K562 (cell line): Measurements from ENCODE around the gene ANKRD13B. TPM values are rescaled to one million over a fixed set of nuclear protein-coding genes. Genes with fewer than 3 reads are reported as not detected.

Experiments used
- EP400 ChIP-seq: fragments of 450-650 bp; IDR thresholded peaks from 2 replicates; pipeline ENCODE4 v1.6.1; 2017; ENCODE audit warnings: antibody characterized with exemption, mild to moderate bottlenecking, moderate library complexity
- HDAC8 ChIP-seq: fragments of 450-650 bp; IDR thresholded peaks from 2 replicates; pipeline ENCODE4 v1.6.1; 2016; ENCODE audit warnings: mild to moderate bottlenecking, missing genetic modification characterization, moderate library complexity, missing compliant biosample characterization
- MAZ ChIP-seq, 2 experiments: fragments of 450-650 bp in 1 of 2; sonication (generic) in 1 of 2; formaldehyde crosslinking; IDR thresholded peaks in 1 of 2; conservative IDR thresholded peaks in 1 of 2; 2 replicates each; pipeline versions ENCODE4 v1.4.0 to v1.5.0; 2020; ENCODE audit warnings: mild to moderate bottlenecking in 1 of 2, missing genetic modification reagents in 1 of 2
- NBN ChIP-seq: fragments of 450-650 bp; IDR thresholded peaks from 2 replicates; pipeline ENCODE4 v1.6.1; 2016; ENCODE audit warnings: low read depth, mild to moderate bottlenecking
- PCBP1 ChIP-seq: fragments of 200-400 bp; formaldehyde crosslinking; IDR thresholded peaks from 2 replicates; pipeline ENCODE4 v1.6.1; 2018; ENCODE audit warnings: mild to moderate bottlenecking, low read depth, low read length; ENCODE audit not compliant: poor library complexity, severe bottlenecking
- RB1 ChIP-seq: fragments of 450-650 bp; IDR thresholded peaks from 2 replicates; pipeline ENCODE4 v1.6.1; 2017; ENCODE audit warnings: low read depth, mild to moderate bottlenecking
- RBFOX2 ChIP-seq: fragments of 200-400 bp; formaldehyde crosslinking; IDR thresholded peaks from 2 replicates; pipeline ENCODE4 v1.6.1; 2017; ENCODE audit warnings: low read depth, mild to moderate bottlenecking, low read length, moderate library complexity
- RCOR1 ChIP-seq, 2 experiments: IDR thresholded peaks; 2 replicates each; pipeline ENCODE4 v1.6.1; 2012; ENCODE audit warnings: low read depth in 2 of 2, low read length in 2 of 2, borderline replicate concordance in 1 of 2, improper control_type of control experiment in 1 of 2
- RFX5 ChIP-seq: IDR thresholded peaks from 2 replicates; pipeline ENCODE4 v1.6.1; 2011; ENCODE audit warnings: low read depth, mild to moderate bottlenecking, improper control_type of control experiment, low read length
- SAFB2 ChIP-seq: fragments of 200-400 bp; formaldehyde crosslinking; IDR thresholded peaks from 2 replicates; pipeline ENCODE4 v1.6.1; 2018; ENCODE audit warnings: borderline replicate concordance, low read length, low read depth, moderate library complexity; ENCODE audit not compliant: severe bottlenecking
- SNRNP70 ChIP-seq: fragments of 200-400 bp; formaldehyde crosslinking; optimal IDR thresholded peaks from 2 replicates; pipeline ENCODE3; 2017; ENCODE audit warnings: low read depth, low read length
- SP2 ChIP-seq: IDR thresholded peaks from 2 replicates; pipeline ENCODE4 v1.6.1; 2011; ENCODE audit warnings: mild to moderate bottlenecking, low read depth, low read length, moderate library complexity; ENCODE audit not compliant: poor library complexity, severe bottlenecking; ENCODE audit errors: extremely low read depth
- ZBTB17 ChIP-seq: fragments of 450-650 bp; formaldehyde crosslinking; IDR thresholded peaks from 2 replicates; pipeline ENCODE4 v1.4.0; 2020; ENCODE audit warnings: mild to moderate bottlenecking
- ZNF184 ChIP-seq: sonication (generic); formaldehyde crosslinking; IDR thresholded peaks from 2 replicates; pipeline ENCODE4 v1.5.0; 2020; ENCODE audit warnings: missing genetic modification reagents
- ZNF384 ChIP-seq: IDR thresholded peaks from 2 replicates; pipeline ENCODE4 v1.6.1; 2012; ENCODE audit warnings: low read depth, low read length, improper control_type of control experiment
- polyA plus RNA-seq, 8 experiments: library from polyadenylated mRNA; depleted of rRNA in 4 of 8; stranded (reverse) in 5 of 8; unstranded in 3 of 8; fragments of >200 nt; fragmentation: Nextera tagmentation in 2 of 8; fragmentation: Illumina TruSeq in 1 of 8; extraction: Ambion mirVana in 2 of 8; extraction: Trizol in 1 of 8; gene quantifications; 2 replicates each; pipeline versions ENCODE4 v1.2.1 to v1.2.3, GENCODE V29; 2011 to 2014; ENCODE audit warnings: inconsistent platforms in 1 of 8, missing spikeins in 1 of 8
- total RNA-seq, 7 experiments: library from RNA; depleted of rRNA in 6 of 7; stranded (reverse); fragments of >200 nt in 6 of 7; fragmentation: Illumina TruSeq in 2 of 7; extraction: Trizol in 2 of 7; gene quantifications; 2 replicates each; pipeline versions ENCODE4 v1.2.1 to v1.2.3, GENCODE V29; 2011 to 2021; ENCODE audit warnings: low replicate concordance in 1 of 7
- TF ChIP-seq, protein P1 (sequence below): fragments of 150-350 bp; IDR thresholded peaks from 2 replicates; pipeline ENCODE4 v1.6.1; 2014; ENCODE audit warnings: low read depth, mild to moderate bottlenecking, low read length, borderline replicate concordance
- TF ChIP-seq, protein P2 (sequence below): sonication (generic); formaldehyde crosslinking; IDR thresholded peaks from 2 replicates; pipeline ENCODE4 v1.8.0; 2022; ENCODE audit warnings: missing genetic modification reagents, mild to moderate bottlenecking, moderate library complexity, borderline replicate concordance
- TF ChIP-seq, protein P3 (sequence below), 3 experiments: fragments of 200-800 bp in 1 of 3; fragments of 250-450 bp in 1 of 3; fragments of 450-650 bp in 1 of 3; sonication (Bioruptor Pico) in 1 of 3; sonication (Bioruptor generic) in 1 of 3; formaldehyde crosslinking in 1 of 3; IDR thresholded peaks; 2 replicates each; pipeline versions ENCODE4 v1.6.1 to v1.8.0; 2016 to 2022; ENCODE audit warnings: mild to moderate bottlenecking in 2 of 3, missing genetic modification characterization in 2 of 3, missing compliant biosample characterization in 1 of 3, moderate library complexity in 1 of 3

Gene ANKRD13B
- total and polyA plus RNA-seq, 9 of the 15 experiments (the other 6 are each of a cell fraction or from before 2014, with no cell fraction given), result 0.15 to 28.1 (median 4.6) TPM

DNA sequence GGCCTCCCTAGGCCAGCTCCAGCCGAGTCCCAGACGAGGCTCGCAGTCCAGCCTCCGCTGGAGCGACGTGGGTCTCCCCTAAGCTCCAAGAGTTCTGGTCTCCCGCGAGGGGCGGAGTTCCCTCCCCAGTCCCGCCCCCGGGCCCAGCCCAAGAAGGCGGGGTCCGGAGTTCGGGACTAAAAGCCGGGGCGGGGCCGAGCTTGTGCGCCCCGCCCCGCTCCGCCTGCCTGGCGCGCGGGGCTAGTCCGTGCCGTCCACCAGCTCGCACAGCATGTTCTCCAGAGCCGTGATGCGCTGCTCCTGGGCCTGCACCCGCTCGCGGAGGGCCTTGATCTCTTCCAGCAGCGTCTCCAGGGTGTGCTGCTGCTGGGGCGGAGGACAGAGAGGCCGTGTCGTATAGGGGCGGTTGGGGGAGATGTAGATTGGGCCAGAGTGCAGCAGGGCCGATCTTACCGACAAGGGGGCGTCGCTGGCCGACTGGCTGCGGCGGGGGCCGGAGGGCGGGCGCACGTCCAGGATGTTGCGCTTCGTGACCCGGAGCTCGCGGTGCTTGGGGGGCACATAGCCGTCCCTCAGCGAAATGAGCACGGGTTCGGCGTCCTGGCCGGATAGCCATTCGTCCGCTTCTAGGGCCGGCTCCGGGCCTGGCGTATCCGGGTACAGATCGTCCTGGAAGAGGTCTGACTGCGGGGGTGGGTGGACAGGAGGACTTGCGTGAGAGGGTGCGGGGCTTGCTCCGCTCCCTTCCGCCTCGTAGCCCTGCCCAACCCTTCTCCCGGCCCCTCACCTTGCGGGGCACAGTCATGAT is 22.8 kb downstream of the ANKRD13B start (continued):
- TF ChIP-seq RCOR1 (IDR thresholded peaks at IDR 0.05; ENCODE audit: borderline replicate concordance in 1 of 2, low read depth in 2 of 2, low read length in 2 of 2) (0 out of 4 replicates have a peak, but pooled peaks of 1 of the 2 experiments have one; percentile 12), SP2 (no peak), NBN (no peak), RBFOX2 (peak; percentile 69), SAFB2 (no peak), HDAC8 (tag) (no peak), ZNF384 (no peak), MAZ (CRISPR knock-in tag; conservative IDR thresholded peaks at IDR 0.05 in 1 of 2, IDR thresholded peaks at IDR 0.05 in 1 of 2) (peak; percentile 45 to 51; a peak in 3 of 4 replicates), ZNF184 (CRISPR knock-in tag) (no peak), RFX5 (no peak), SNRNP70 (no peak), RB1 (0 out of 2 replicates have a peak, but pooled peaks have one; percentile 25), PCBP1 (peak; percentile 53), EP400 (no peak), ZBTB17 (CRISPR knock-in tag) (no peak)
- TF ChIP-seq, protein P1, sequence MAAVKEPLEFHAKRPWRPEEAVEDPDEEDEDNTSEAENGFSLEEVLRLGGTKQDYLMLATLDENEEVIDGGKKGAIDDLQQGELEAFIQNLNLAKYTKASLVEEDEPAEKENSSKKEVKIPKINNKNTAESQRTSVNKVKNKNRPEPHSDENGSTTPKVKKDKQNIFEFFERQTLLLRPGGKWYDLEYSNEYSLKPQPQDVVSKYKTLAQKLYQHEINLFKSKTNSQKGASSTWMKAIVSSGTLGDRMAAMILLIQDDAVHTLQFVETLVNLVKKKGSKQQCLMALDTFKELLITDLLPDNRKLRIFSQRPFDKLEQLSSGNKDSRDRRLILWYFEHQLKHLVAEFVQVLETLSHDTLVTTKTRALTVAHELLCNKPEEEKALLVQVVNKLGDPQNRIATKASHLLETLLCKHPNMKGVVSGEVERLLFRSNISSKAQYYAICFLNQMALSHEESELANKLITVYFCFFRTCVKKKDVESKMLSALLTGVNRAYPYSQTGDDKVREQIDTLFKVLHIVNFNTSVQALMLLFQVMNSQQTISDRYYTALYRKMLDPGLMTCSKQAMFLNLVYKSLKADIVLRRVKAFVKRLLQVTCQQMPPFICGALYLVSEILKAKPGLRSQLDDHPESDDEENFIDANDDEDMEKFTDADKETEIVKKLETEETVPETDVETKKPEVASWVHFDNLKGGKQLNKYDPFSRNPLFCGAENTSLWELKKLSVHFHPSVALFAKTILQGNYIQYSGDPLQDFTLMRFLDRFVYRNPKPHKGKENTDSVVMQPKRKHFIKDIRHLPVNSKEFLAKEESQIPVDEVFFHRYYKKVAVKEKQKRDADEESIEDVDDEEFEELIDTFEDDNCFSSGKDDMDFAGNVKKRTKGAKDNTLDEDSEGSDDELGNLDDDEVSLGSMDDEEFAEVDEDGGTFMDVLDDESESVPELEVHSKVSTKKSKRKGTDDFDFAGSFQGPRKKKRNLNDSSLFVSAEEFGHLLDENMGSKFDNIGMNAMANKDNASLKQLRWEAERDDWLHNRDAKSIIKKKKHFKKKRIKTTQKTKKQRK, result no peak
- TF ChIP-seq, protein P2, sequence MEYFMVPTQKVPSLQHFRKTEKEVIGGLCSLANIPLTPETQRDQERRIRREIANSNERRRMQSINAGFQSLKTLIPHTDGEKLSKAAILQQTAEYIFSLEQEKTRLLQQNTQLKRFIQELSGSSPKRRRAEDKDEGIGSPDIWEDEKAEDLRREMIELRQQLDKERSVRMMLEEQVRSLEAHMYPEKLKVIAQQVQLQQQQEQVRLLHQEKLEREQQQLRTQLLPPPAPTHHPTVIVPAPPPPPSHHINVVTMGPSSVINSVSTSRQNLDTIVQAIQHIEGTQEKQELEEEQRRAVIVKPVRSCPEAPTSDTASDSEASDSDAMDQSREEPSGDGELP (CRISPR knock-in tag), result no peak
- TF ChIP-seq, protein P3, sequence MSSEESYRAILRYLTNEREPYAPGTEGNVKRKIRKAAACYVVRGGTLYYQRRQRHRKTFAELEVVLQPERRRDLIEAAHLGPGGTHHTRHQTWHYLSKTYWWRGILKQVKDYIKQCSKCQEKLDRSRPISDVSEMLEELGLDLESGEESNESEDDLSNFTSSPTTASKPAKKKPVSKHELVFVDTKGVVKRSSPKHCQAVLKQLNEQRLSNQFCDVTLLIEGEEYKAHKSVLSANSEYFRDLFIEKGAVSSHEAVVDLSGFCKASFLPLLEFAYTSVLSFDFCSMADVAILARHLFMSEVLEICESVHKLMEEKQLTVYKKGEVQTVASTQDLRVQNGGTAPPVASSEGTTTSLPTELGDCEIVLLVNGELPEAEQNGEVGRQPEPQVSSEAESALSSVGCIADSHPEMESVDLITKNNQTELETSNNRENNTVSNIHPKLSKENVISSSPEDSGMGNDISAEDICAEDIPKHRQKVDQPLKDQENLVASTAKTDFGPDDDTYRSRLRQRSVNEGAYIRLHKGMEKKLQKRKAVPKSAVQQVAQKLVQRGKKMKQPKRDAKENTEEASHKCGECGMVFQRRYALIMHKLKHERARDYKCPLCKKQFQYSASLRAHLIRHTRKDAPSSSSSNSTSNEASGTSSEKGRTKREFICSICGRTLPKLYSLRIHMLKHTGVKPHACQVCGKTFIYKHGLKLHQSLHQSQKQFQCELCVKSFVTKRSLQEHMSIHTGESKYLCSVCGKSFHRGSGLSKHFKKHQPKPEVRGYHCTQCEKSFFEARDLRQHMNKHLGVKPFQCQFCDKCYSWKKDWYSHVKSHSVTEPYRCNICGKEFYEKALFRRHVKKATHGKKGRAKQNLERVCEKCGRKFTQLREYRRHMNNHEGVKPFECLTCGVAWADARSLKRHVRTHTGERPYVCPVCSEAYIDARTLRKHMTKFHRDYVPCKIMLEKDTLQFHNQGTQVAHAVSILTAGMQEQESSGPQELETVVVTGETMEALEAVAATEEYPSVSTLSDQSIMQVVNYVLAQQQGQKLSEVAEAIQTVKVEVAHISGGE (CRISPR knock-in tag; IDR thresholded peaks at IDR 0.05), result no peak
